GM21528 (cell line): Measurements from ENCODE around the gene SEC22A.
"Not testable (repeated sequence)": the region's sequence is repeated elsewhere in the genome, so short reads cannot be mapped to it uniquely, and the experiment has no call there.

ENCODE experiments used
- ATAC-seq: cut with Tn5 transposase; IDR thresholded peaks from one replicate; pipeline ENCODE4 v1.9.1; 2021; ENCODE audit warnings: mild to moderate bottlenecking, moderate library complexity; ENCODE audit not compliant: unreplicated experiment, low FRiP score

The SEC22A gene

GRCh38 chr3:123169492-123169929 is 32.2 kb upstream of the SEC22A start:
- no peak for ATAC-seq

GRCh38 chr3:123169930-123170329 is 31.8 kb upstream of the SEC22A start:
- ATAC-seq: no peak

- ATAC-seq: no peak
These were observed 21.0 kb upstream of the SEC22A start for GRCh38 chr3:123180791-123181190.

- ATAC-seq: no peak
These were observed 15.0 kb upstream of the SEC22A start for GRCh38 chr3:123186695-123187094.

- ATAC-seq: no peak
These were observed 13.7 kb upstream of the SEC22A start for GRCh38 chr3:123188058-123188457.

- ATAC-seq: no peak
These were observed 8.2 kb upstream of the SEC22A start for GRCh38 chr3:123193448-123194101.

- no peak for ATAC-seq
These were observed 7.2 kb upstream of the SEC22A start for GRCh38 chr3:123194552-123194951.

GRCh38 chr3:123198372-123198771 is 3.4 kb upstream of the SEC22A start:
- no peak for ATAC-seq

GRCh38 chr3:123201223-123201556 is 553 bp upstream of the SEC22A start:
- ATAC-seq: no peak

GRCh38 chr3:123202451-123202850 is 708 bp downstream of the SEC22A start:
- no peak for ATAC-seq

- ATAC-seq: no peak
These were observed 17.2 kb downstream of the SEC22A start for GRCh38 chr3:123218990-123219389.

GRCh38 chr3:123221369-123221768 is 19.6 kb downstream of the SEC22A start:
- not testable (repeated sequence) for ATAC-seq

- ATAC-seq: no peak
These were observed 23.3 kb downstream of the SEC22A start for GRCh38 chr3:123225016-123225415.

GRCh38 chr3:123226549-123226948 is 24.8 kb downstream of the SEC22A start:
- no peak for ATAC-seq

- no peak for ATAC-seq
These were observed 27.4 kb downstream of the SEC22A start for GRCh38 chr3:123229145-123229544.

GRCh38 chr3:123236902-123237301 is 35.2 kb downstream of the SEC22A start:
- ATAC-seq: no peak

- ATAC-seq: not testable (repeated sequence)
These were observed 37.4 kb downstream of the SEC22A start for GRCh38 chr3:123239186-123239585.

GRCh38 chr3:123239756-123240155 is 38.0 kb downstream of the SEC22A start:
- ATAC-seq: no peak

GRCh38 chr3:123244128-123244527 is 42.4 kb downstream of the SEC22A start:
- no peak for ATAC-seq

GRCh38 chr3:123246866-123247265 is 45.1 kb downstream of the SEC22A start:
- ATAC-seq: no peak

- ATAC-seq: no peak
These were observed 54.5 kb downstream of the SEC22A start for GRCh38 chr3:123256256-123256655.

GRCh38 chr3:123258359-123258758 is 56.6 kb downstream of the SEC22A start:
- no peak for ATAC-seq
